PC-3 (cell line): ENCODE results near the gene CA11. TPM values are rescaled to one million over a fixed set of nuclear protein-coding genes. Genes with fewer than 3 reads are reported as not detected.

ENCODE experiments used
- ATAC-seq: fragments of 200-7000 bp; cut with Tn5 transposase; 2 replicates; pipeline ENCODE4 v1.9.1; 2020; ENCODE audit warnings: mild to moderate bottlenecking, moderate library complexity
- BruUV-seq: library from RNA; stranded (reverse); fragments of 400-500 nt; replicated peaks from 2 replicates; lab custom pipeline; 2021; lab: Mats Ljungman, UMichigan
- CTCF ChIA-PET: fragments of 300-600 bp; sonication (Branson Sonifier 250); formaldehyde crosslinking; loops from one replicate; lab custom pipeline; 2022; ENCODE audit warnings: antibody characterized with exemption; lab: Charles Lee
- POLR2A ChIA-PET: fragments of 300-600 bp; sonication (Branson Sonifier 250); formaldehyde crosslinking; loops from one replicate; lab custom pipeline; 2022; ENCODE audit warnings: antibody characterized with exemption; ENCODE audit not compliant: unreplicated experiment; lab: Charles Lee
- DNase-seq: peaks from one replicate; pipeline ENCODE4 v3.0.0-alpha.2; 2015
- H2AFZ ChIP-seq: fragments of 300-600 bp; sonication (generic); 2 replicates; pipeline ENCODE4 v1.6.0; 2016; ENCODE audit warnings: antibody characterized with exemption, low read length
- H3F3A ChIP-seq: fragments of 300-600 bp; sonication (generic); one replicate; pipeline ENCODE4 v1.6.0; 2017; ENCODE audit warnings: antibody characterized with exemption, low read length, control low read depth, mild to moderate bottlenecking; ENCODE audit not compliant: unreplicated experiment
- H3K27ac ChIP-seq: fragments of 300-600 bp; sonication (generic); 2 replicates; pipeline ENCODE4 v1.5.1; 2016; ENCODE audit warnings: mild to moderate bottlenecking, low read length
- H3K27me3 ChIP-seq: fragments of 300-600 bp; sonication (generic); 2 replicates; pipeline ENCODE4 v1.6.1; 2016; ENCODE audit warnings: low read length, mixed read lengths
- H3K36me3 ChIP-seq: fragments of 300-600 bp; sonication (generic); 2 replicates; pipeline ENCODE4 v1.6.1; 2016; ENCODE audit warnings: low read depth, mixed run types, low read length, mixed read lengths
- H3K4me1 ChIP-seq: fragments of 300-600 bp; sonication (generic); 2 replicates; pipeline ENCODE4 v1.5.1; 2016; ENCODE audit warnings: low read length; ENCODE audit not compliant: insufficient read depth
- H3K4me2 ChIP-seq: fragments of 300-600 bp; sonication (generic); 2 replicates; pipeline ENCODE4 v1.6.0; 2016; ENCODE audit warnings: low read length
- H3K4me3 ChIP-seq: fragments of 300-600 bp; sonication (generic); 2 replicates; pipeline ENCODE4 v1.5.1; 2016; ENCODE audit warnings: mild to moderate bottlenecking, low read length, mixed read lengths
- H3K79me2 ChIP-seq: fragments of 300-600 bp; sonication (generic); 2 replicates; pipeline ENCODE4 v1.6.1; 2017; ENCODE audit warnings: low read length, mixed read lengths
- H3K9ac ChIP-seq: fragments of 300-600 bp; sonication (generic); 2 replicates; pipeline ENCODE4 v1.6.0; 2016; ENCODE audit warnings: mild to moderate bottlenecking, low read length
- H3K9me2 ChIP-seq: fragments of 300-600 bp; sonication (generic); replicated peaks from 2 replicates; pipeline ENCODE4 v1.6.1; 2016; ENCODE audit warnings: mixed run types, low read length, mixed read lengths
- H3K9me3 ChIP-seq: fragments of 300-600 bp; sonication (generic); 2 replicates; pipeline ENCODE4 v1.6.1; 2016; ENCODE audit warnings: low read length, mixed read lengths
- H4K20me1 ChIP-seq: fragments of 300-600 bp; sonication (generic); 2 replicates; pipeline ENCODE4 v1.6.1; 2016; ENCODE audit warnings: low read length, mixed read lengths
- EZH2 ChIP-seq: fragments of 300-600 bp; sonication (generic); IDR thresholded peaks from one replicate; pipeline ENCODE4 v1.6.1; 2017; ENCODE audit warnings: antibody characterized with exemption, mild to moderate bottlenecking, low read length; ENCODE audit not compliant: unreplicated experiment
- EZH2phosphoT487 ChIP-seq: fragments of 300-600 bp; sonication (generic); IDR thresholded peaks from 2 replicates; pipeline ENCODE4 v1.6.1; 2018; ENCODE audit warnings: mild to moderate bottlenecking, antibody characterized with exemption, low read length, borderline replicate concordance
- intact Hi-C: fragments of 100-400 bp; cut with micrococcal nuclease; formaldehyde crosslinking; loops from 2 replicates; pipeline ENCODE4 v1.9.0; 2023
- total RNA-seq: library from RNA; depleted of rRNA; stranded (reverse); fragments of >200 nt; gene quantifications from 2 replicates; pipeline ENCODE4 v1.2.3, GENCODE V29; 2014
- TF ChIP-seq, protein P1 (sequence below): fragments of 300-600 bp; sonication (generic); conservative IDR thresholded peaks from 2 replicates; pipeline ENCODE4 v1.5.1; 2017; ENCODE audit warnings: antibody characterized with exemption, low read depth, mild to moderate bottlenecking, low read length

The CA11 gene
- total RNA-seq, 1 experiment from 2014 or later = 4.1 TPM

DNA sequence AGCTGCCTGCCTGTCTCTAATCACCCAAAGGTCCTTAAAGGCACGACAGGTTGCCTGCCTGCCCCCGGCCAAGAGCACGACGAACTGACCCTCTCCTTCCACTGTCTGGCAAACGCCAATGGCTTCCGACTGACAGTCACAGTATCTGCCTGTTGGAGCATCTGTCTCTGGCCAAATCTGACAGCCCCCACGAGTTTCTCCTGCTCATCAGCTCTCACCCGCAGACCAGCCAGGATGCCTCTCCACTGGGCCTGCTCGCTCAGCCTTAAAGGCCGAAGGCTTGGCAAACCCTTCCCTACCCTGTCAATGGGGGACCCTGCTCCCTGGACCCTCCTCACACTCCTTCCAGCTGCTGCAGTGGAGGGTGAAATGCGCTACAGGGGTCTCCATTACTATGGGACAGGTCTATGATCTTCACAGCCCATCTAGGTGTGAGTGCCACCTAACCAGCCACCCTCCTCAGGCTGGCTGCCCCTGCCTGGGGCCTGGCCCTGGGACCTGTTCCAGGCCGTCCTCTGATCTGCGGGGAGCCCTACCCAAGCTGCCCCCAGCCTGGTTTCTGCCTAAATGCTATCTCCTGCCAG, 32.0 kb downstream of the CA11 start:
- peaks cover 34% of the 10 kb centered on the region for H3K79me2 ChIP-seq
- H3K4me1 ChIP-seq = peaks cover 21% of the 10 kb centered on the region
- no TSS peak for BruUV-seq
- peaks cover 35% of the 10 kb centered on the region for H3K36me3 ChIP-seq
- no peaks in the 10 kb centered on the region for H3K9me3 ChIP-seq
- no peaks in the 10 kb centered on the region for H3F3A ChIP-seq
- H3K27ac ChIP-seq = no peak overlapping the region
- H3K27me3 ChIP-seq = no peaks in the 10 kb centered on the region
- intact Hi-C loops = no loop called here
- DNase-seq (no peak), ATAC-seq (no peak; the same call in 1 of the 2 replicates)
- peaks cover 32% of the 10 kb centered on the region for H4K20me1 ChIP-seq
- POLR2A ChIA-PET = no interaction called here
- CTCF ChIA-PET = no interaction called here
- H3K4me3 ChIP-seq = no peak overlapping the region
- no peak for TF ChIP-seq EZH2
- H2AFZ ChIP-seq = no peak overlapping the region
- no peak overlapping the region for H3K9ac ChIP-seq
- H3K9me2 ChIP-seq = no peaks in the 10 kb centered on the region
- no peak overlapping the region for H3K4me2 ChIP-seq

DNA sequence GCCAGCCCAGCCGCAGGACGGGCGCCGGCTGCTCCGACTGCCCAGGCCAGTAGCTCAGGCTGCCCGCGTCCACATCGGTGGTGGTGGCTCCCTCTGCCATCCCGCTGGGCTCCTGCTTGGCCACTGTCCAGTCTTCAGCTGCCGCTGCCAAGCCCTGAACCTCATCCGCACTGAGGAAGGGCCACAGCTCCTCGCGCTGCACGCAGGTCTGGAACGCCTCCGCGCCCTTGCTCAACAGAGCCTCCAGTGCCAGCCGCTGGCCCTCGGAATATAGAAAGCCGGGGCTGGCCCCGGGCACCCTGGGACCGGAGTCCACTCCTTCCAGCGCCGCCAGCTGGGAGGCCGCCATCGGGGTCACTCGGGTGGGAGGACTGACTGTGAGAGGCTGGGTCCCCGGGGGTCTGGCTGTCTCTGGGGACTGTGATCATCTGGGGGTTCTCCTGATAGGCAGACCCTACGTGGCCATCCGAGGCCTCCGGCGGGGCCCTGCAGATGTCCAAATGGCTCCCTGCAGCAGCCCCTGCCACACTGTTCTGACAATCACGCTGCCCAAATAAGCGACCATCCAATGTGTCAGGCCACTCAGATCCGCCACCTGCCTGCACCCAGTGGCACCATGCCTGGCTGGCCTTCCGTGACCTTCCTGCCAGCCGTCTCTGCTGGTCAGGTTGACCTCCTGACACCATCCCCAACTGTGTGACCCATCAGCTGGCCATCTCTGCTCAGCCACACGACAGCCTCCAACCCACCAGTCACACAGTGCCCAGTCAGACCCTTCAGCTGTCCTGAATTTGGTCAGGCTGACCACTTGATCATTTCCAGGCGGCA, 32.7 kb downstream of the CA11 start:
- peaks cover 27% of the 10 kb centered on the region for H3K79me2 ChIP-seq
- no peaks in the 10 kb centered on the region for H3F3A ChIP-seq
- CTCF ChIA-PET = no interaction called here
- H3K27me3 ChIP-seq = no peaks in the 10 kb centered on the region
- H3K9me2 ChIP-seq = no peaks in the 10 kb centered on the region
- ATAC-seq = no peak
- POLR2A ChIA-PET = interaction anchor here (1.2 kb wide), 1 partner anchor 15 kb away, joined by 3 read pairs; no protein-coding TSS in a partner anchor
- no peaks in the 10 kb centered on the region for H3K9me3 ChIP-seq
- no peak overlapping the region for H3K4me2 ChIP-seq
- BruUV-seq = no TSS peak
- H4K20me1 ChIP-seq = peaks cover 28% of the 10 kb centered on the region
- H3K36me3 ChIP-seq = peaks cover 31% of the 10 kb centered on the region
- H3K4me1 ChIP-seq = peaks cover 21% of the 10 kb centered on the region
- TF ChIP-seq EZH2phosphoT487 (no peak), EZH2 (no peak)
- TF ChIP-seq, protein P1, sequence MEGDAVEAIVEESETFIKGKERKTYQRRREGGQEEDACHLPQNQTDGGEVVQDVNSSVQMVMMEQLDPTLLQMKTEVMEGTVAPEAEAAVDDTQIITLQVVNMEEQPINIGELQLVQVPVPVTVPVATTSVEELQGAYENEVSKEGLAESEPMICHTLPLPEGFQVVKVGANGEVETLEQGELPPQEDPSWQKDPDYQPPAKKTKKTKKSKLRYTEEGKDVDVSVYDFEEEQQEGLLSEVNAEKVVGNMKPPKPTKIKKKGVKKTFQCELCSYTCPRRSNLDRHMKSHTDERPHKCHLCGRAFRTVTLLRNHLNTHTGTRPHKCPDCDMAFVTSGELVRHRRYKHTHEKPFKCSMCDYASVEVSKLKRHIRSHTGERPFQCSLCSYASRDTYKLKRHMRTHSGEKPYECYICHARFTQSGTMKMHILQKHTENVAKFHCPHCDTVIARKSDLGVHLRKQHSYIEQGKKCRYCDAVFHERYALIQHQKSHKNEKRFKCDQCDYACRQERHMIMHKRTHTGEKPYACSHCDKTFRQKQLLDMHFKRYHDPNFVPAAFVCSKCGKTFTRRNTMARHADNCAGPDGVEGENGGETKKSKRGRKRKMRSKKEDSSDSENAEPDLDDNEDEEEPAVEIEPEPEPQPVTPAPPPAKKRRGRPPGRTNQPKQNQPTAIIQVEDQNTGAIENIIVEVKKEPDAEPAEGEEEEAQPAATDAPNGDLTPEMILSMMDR = no peak
- no peak overlapping the region for H2AFZ ChIP-seq
- H3K27ac ChIP-seq = no peak overlapping the region
- intact Hi-C loops = no loop called here
- no peak overlapping the region for H3K9ac ChIP-seq
- H3K4me3 ChIP-seq = no peak overlapping the region
- DNase-seq = no peak

DNA sequence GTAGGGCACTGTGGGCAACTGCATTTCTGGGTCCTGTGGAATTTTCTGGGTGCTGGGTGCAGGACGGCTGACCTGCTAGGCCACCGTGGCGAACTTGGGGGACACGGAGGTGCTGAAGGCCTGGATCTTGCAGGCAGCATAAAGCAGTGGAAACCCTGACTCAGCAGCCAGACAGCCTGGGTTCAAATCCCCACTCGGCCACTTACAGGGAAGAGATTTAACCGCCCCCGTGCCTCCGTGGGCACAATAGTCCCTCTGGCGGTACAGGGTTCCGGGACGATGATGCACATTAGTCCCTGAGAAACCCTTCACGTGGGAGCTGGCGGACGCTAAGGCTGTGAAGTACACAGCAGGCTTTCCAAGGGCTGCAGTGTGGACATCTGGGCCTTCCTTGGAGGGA, 34.1 kb downstream of the CA11 start:
- H3K79me2 ChIP-seq = peaks cover 13% of the 10 kb centered on the region
- H3K27ac ChIP-seq = no peak overlapping the region
- ChIA-PET CTCF (no interaction called here), POLR2A (no interaction called here)
- ATAC-seq = no peak
- peaks cover 15% of the 10 kb centered on the region for H4K20me1 ChIP-seq
- peaks cover 18% of the 10 kb centered on the region for H3K36me3 ChIP-seq
- H3K27me3 ChIP-seq = no peaks in the 10 kb centered on the region
- H3F3A ChIP-seq = no peaks in the 10 kb centered on the region
- no peak overlapping the region for H3K9ac ChIP-seq
- H2AFZ ChIP-seq = no peak overlapping the region
- no peak overlapping the region for H3K4me3 ChIP-seq
- intact Hi-C loops = no loop called here
- no peak for DNase-seq
- no TSS peak for BruUV-seq
- H3K9me2 ChIP-seq = no peaks in the 10 kb centered on the region
- TF ChIP-seq EZH2 = no peak
- TF ChIP-seq, protein P1 = no peak
- TF ChIP-seq EZH2phosphoT487 = no peak
- H3K4me2 ChIP-seq = no peak overlapping the region
- H3K9me3 ChIP-seq = no peaks in the 10 kb centered on the region
- H3K4me1 ChIP-seq = peaks cover 12% of the 10 kb centered on the region; the same call in 1 of the 2 replicates
